SK-N-SH (cell line): ENCODE results near the gene ACOX2. TPM values are rescaled to one million over a fixed set of nuclear protein-coding genes. Genes with fewer than 3 reads are reported as not detected.

Experiments used
- CTCF ChIA-PET: fragments of 300-600, 350-600 bp; formaldehyde crosslinking; extraction: SDS; loops from one replicate; lab custom pipeline; 2021; lab: Yijun Ruan, JAX
- POLR2A ChIA-PET: fragments of 350-600 bp; sonication (Branson Sonifier 250); formaldehyde crosslinking; extraction: SDS; loops from one replicate; lab custom pipeline; 2020; ENCODE audit warnings: antibody characterized with exemption, inconsistent platforms; lab: Yijun Ruan, JAX
- DNase-seq: peaks from one replicate; pipeline ENCODE4 v3.0.0; 2012
- H2AFZ ChIP-seq: fragments of 200-600 bp; sonication (generic); 2 replicates; pipeline ENCODE4 v1.8.1; 2016; ENCODE audit warnings: antibody characterized with exemption, mild to moderate bottlenecking, low read depth
- H3F3A ChIP-seq: fragments of 200-600 bp; sonication (generic); replicated peaks from 2 replicates; pipeline ENCODE3; 2016; ENCODE audit warnings: antibody characterized with exemption, mild to moderate bottlenecking; ENCODE audit not compliant: insufficient read depth
- H3K27ac ChIP-seq, 2 experiments: fragments of 200-500 bp in 1 of 2; fragments of 200-600 bp in 1 of 2; sonication (Bioruptor generic) in 1 of 2; sonication (generic), shearing (Covaris generic) in 1 of 2; 2 replicates each; pipeline versions ENCODE4 v1.5.1 to v1.6.1; 2014 to 2016; ENCODE audit warnings: low read depth in 2 of 2, inconsistent platforms in 1 of 2, low read length in 1 of 2, mild to moderate bottlenecking in 1 of 2, mixed read lengths in 1 of 2
- H3K27me3 ChIP-seq: fragments of 200-600 bp; sonication (generic), shearing (Covaris generic); 2 replicates; pipeline ENCODE4 v1.6.1; 2016; ENCODE audit warnings: mixed run types; ENCODE audit not compliant: insufficient read depth
- H3K36me3 ChIP-seq, 2 experiments: fragments of 200-500 bp in 1 of 2; fragments of 200-600 bp in 1 of 2; sonication (Bioruptor generic) in 1 of 2; sonication (generic) in 1 of 2; replicated peaks in 1 of 2; 2 replicates each; pipeline versions ENCODE3 to v1.5.1; 2014 to 2016; ENCODE audit warnings: low read length in 1 of 2, mild to moderate bottlenecking in 1 of 2; ENCODE audit not compliant: insufficient read depth in 2 of 2, control insufficient read depth in 1 of 2
- H3K4me1 ChIP-seq, 2 experiments: fragments of 200-500 bp in 1 of 2; fragments of 200-600 bp in 1 of 2; sonication (Bioruptor generic) in 1 of 2; sonication (generic), shearing (Covaris generic) in 1 of 2; 2 replicates each; pipeline versions ENCODE4 v1.5.1 to v1.6.1; 2014 to 2016; ENCODE audit warnings: low read depth in 1 of 2, low read length in 1 of 2, mixed run types in 1 of 2; ENCODE audit not compliant: insufficient read depth in 2 of 2, control insufficient read depth in 1 of 2
- H3K4me2 ChIP-seq: fragments of 200-600 bp; sonication (generic), shearing (Covaris generic); 2 replicates; pipeline ENCODE4 v1.6.1; 2017; ENCODE audit warnings: mixed run types
- H3K4me3 ChIP-seq, 2 experiments: fragments of 200-500 bp in 1 of 2; fragments of 200-600 bp in 1 of 2; sonication (Bioruptor generic) in 1 of 2; sonication (generic), shearing (Covaris generic) in 1 of 2; 2 replicates each; pipeline versions ENCODE4 v1.5.1 to v1.8.1; 2014 to 2016; ENCODE audit warnings: low read depth in 2 of 2, inconsistent platforms in 1 of 2, low read length in 1 of 2, mild to moderate bottlenecking in 1 of 2, mixed read lengths in 1 of 2, moderate library complexity in 1 of 2
- H3K79me2 ChIP-seq: fragments of 200-600 bp; sonication (generic); 2 replicates; pipeline ENCODE4 v1.8.1; 2017; ENCODE audit warnings: mild to moderate bottlenecking; ENCODE audit not compliant: insufficient read depth
- H3K9ac ChIP-seq: fragments of 200-600 bp; sonication (generic); 2 replicates; pipeline ENCODE4 v1.6.1; 2017; ENCODE audit warnings: mixed run types
- H3K9me2 ChIP-seq: fragments of 200-600 bp; sonication (generic); 2 replicates; pipeline ENCODE4 v1.6.1; 2017; ENCODE audit warnings: mixed run types
- H3K9me3 ChIP-seq: fragments of 200-600 bp; sonication (generic); 2 replicates; pipeline ENCODE4 v1.6.1; 2017; ENCODE audit warnings: mixed run types, mild to moderate bottlenecking, moderate library complexity
- H4K20me1 ChIP-seq: fragments of 200-600 bp; sonication (generic); 2 replicates; pipeline ENCODE4 v1.6.1; 2017; ENCODE audit warnings: mild to moderate bottlenecking, mixed run types; ENCODE audit not compliant: insufficient read depth
- ELF1 ChIP-seq: IDR thresholded peaks from 2 replicates; pipeline ENCODE4 v1.4.0; 2012
- EP300 ChIP-seq, 2 experiments: IDR thresholded peaks; 2 replicates each; pipeline versions ENCODE4 v1.4.0 to v1.6.1; 2012; ENCODE audit warnings: borderline replicate concordance in 1 of 2, low read depth in 1 of 2, low read length in 1 of 2
- FOSL2 ChIP-seq: IDR thresholded peaks from 2 replicates; pipeline ENCODE4 v1.4.0; 2012; ENCODE audit warnings: low read depth, mild to moderate bottlenecking, moderate library complexity, borderline replicate concordance
- GATA2 ChIP-seq: sonication (generic); formaldehyde crosslinking; IDR thresholded peaks from 2 replicates; pipeline ENCODE4 v1.5.0; 2020; ENCODE audit warnings: mild to moderate bottlenecking, missing genetic modification reagents
- JUND ChIP-seq: IDR thresholded peaks from 2 replicates; pipeline ENCODE4 v1.4.0; 2012
- MAX ChIP-seq: IDR thresholded peaks from 2 replicates; pipeline ENCODE4 v1.4.0; 2012; ENCODE audit warnings: low read depth
- MXI1 ChIP-seq: IDR thresholded peaks from 2 replicates; pipeline ENCODE4 v1.6.1; 2012; ENCODE audit warnings: mild to moderate bottlenecking, low read depth, low read length, improper control_type of control experiment
- NFIC ChIP-seq: IDR thresholded peaks from 2 replicates; pipeline ENCODE4 v1.4.0; 2012; ENCODE audit warnings: borderline replicate concordance
- RXRA ChIP-seq: IDR thresholded peaks from 2 replicates; pipeline ENCODE4 v1.4.0; 2012; ENCODE audit warnings: low read depth, mild to moderate bottlenecking, borderline replicate concordance
- SIN3A ChIP-seq: IDR thresholded peaks from 2 replicates; pipeline ENCODE4 v1.6.1; 2012; ENCODE audit warnings: low read depth, mild to moderate bottlenecking, low read length, moderate library complexity, borderline replicate concordance
- SMC3 ChIP-seq: IDR thresholded peaks from 2 replicates; pipeline ENCODE4 v1.6.1; 2012; ENCODE audit warnings: low read depth, low read length, improper control_type of control experiment
- TAF1 ChIP-seq: IDR thresholded peaks from 2 replicates; pipeline ENCODE4 v1.6.1; 2012; ENCODE audit warnings: low read depth, mild to moderate bottlenecking, low read length, moderate library complexity, borderline replicate concordance
- TCF12 ChIP-seq: IDR thresholded peaks from 2 replicates; pipeline ENCODE4 v1.4.0; 2012
- YY1 ChIP-seq: IDR thresholded peaks from 2 replicates; pipeline ENCODE4 v1.4.0; 2012; ENCODE audit warnings: low read depth, mild to moderate bottlenecking
- ZBTB33 ChIP-seq: IDR thresholded peaks from 2 replicates; pipeline ENCODE4 v1.4.0; 2012; ENCODE audit warnings: low read depth, borderline replicate concordance
- WGBS: methylation state at CpG from one replicate; pipeline ENCODE4 v1.1.6; 2017; ENCODE audit warnings: low lambda C conversion rate; 5-methylcytosine and 5-hydroxymethylcytosine counted together
- polyA plus RNA-seq, 3 experiments: library from polyadenylated mRNA; depleted of rRNA; stranded (reverse); fragments of >200 nt; gene quantifications; 2 replicates each; pipeline ENCODE4 v1.2.3, GENCODE V29; 2012
- TF ChIP-seq, protein P1 (sequence below): fragments of 150-350 bp; IDR thresholded peaks from 2 replicates; pipeline ENCODE4 v1.6.1; 2016; ENCODE audit warnings: mild to moderate bottlenecking, low read depth, low read length

ACOX2 gene
- polyA plus RNA-seq, 1 of the 3 experiments (the other 2 are of a cell fraction) = 9.0 TPM

- 71% methylated on average over 5 of the region's 5 CpGs for WGBS
- no peak overlapping the region for H3K4me3 ChIP-seq
- CTCF ChIA-PET = interaction anchor here (1.0 to 17.3 kb wide), 2 partner anchors 40 to 49 kb away, joined by 3 to 446 read pairs; no protein-coding TSS in a partner anchor
These were observed 41.9 kb upstream of the ACOX2 start for GRCh38 chr3:58578873-58579272.

GRCh38 chr3:58577269-58577821, 40.4 kb upstream of the ACOX2 start, which contains the start of gene FAM107A:
FAM107A (minus strand) TSS chr3:58577391; CDS start chr3:58569860, 7,531 bp downstream.
- H3F3A ChIP-seq = no peaks in the 10 kb centered on the region
- no peaks in the 10 kb centered on the region for H3K79me2 ChIP-seq
- H3K27me3 ChIP-seq = no peaks in the 10 kb centered on the region
- H3K9ac ChIP-seq = no peak within 1 kb of the TSS
- H3K27ac ChIP-seq = no peak within 1 kb of the TSS; a peak in 1 of 4 replicates
- DNase-seq = no peak
- TF ChIP-seq MXI1 (no peak), FOSL2 (no peak), ELF1 (no peak)
- H4K20me1 ChIP-seq = no peaks in the 10 kb centered on the region
- H3K9me3 ChIP-seq = no peaks in the 10 kb centered on the region
- H3K4me1 ChIP-seq = peaks cover 0 to 21% of the 10 kb centered on the region in 2 experiments; a peak in 2 of 4 replicates
- no peaks in the 10 kb centered on the region for H3K36me3 ChIP-seq
- ChIA-PET POLR2A (no interaction called here), CTCF (interaction anchor here (3.1 to 17.3 kb wide), 2 partner anchors 8 to 51 kb away, joined by 13 to 446 read pairs; no protein-coding TSS in a partner anchor)
- WGBS = 73% methylated on average over 12 of the region's 12 CpGs
- H3K4me3 ChIP-seq = no peak within 1 kb of the TSS
- no peak within 1 kb of the TSS for H3K4me2 ChIP-seq
- H2AFZ ChIP-seq = no peak within 1 kb of the TSS
- H3K9me2 ChIP-seq = no peaks in the 10 kb centered on the region

More at GRCh38 chr3:58578873-58579272, 41.9 kb upstream of the ACOX2 start:
- no peak overlapping the region for H3K9ac ChIP-seq
- H3K36me3 ChIP-seq = no peaks in the 10 kb centered on the region
- H4K20me1 ChIP-seq = no peaks in the 10 kb centered on the region
- no peak for TF ChIP-seq NFIC
- no peak for TF ChIP-seq SMC3
- TF ChIP-seq GATA2 (CRISPR knock-in tag) = no peak
- TF ChIP-seq TCF12 = no peak
- TF ChIP-seq YY1 = no peak
- TF ChIP-seq MAX = no peak
- TF ChIP-seq, protein P1, sequence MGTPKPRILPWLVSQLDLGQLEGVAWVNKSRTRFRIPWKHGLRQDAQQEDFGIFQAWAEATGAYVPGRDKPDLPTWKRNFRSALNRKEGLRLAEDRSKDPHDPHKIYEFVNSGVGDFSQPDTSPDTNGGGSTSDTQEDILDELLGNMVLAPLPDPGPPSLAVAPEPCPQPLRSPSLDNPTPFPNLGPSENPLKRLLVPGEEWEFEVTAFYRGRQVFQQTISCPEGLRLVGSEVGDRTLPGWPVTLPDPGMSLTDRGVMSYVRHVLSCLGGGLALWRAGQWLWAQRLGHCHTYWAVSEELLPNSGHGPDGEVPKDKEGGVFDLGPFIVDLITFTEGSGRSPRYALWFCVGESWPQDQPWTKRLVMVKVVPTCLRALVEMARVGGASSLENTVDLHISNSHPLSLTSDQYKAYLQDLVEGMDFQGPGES = no peak
- TF ChIP-seq JUND = no peak
- TF ChIP-seq ELF1 = no peak
- TF ChIP-seq TAF1 = no peak
- TF ChIP-seq SIN3A = no peak
- no peak for TF ChIP-seq EP300 (IDR thresholded peaks at IDR 0.05; ENCODE audit: borderline replicate concordance in 1 of 2, low read depth in 1 of 2, low read length in 1 of 2)
- TF ChIP-seq ZBTB33 = no peak
- TF ChIP-seq RXRA = no peak
- TF ChIP-seq, all 33 proteins: peak for 0
- H3K27ac ChIP-seq = no peak overlapping the region
- H3K79me2 ChIP-seq = no peaks in the 10 kb centered on the region
- H3K4me2 ChIP-seq = no peak overlapping the region
- H3K9me3 ChIP-seq = no peaks in the 10 kb centered on the region
- POLR2A ChIA-PET = no interaction called here
- no peaks in the 10 kb centered on the region for H3F3A ChIP-seq
- no peaks in the 10 kb centered on the region for H3K27me3 ChIP-seq
- no peaks in the 10 kb centered on the region for H3K9me2 ChIP-seq
- no peak overlapping the region for H2AFZ ChIP-seq
- no peak for DNase-seq
- H3K4me1 ChIP-seq = peaks cover 0 to 11% of the 10 kb centered on the region in 2 experiments; a peak in 2 of 4 replicates
